HG02798 (cell line): Measurements from ENCODE around the gene CNGB1.
"Not testable (repeated sequence)": the region's sequence is repeated elsewhere in the genome, so short reads cannot be mapped to it uniquely, and the experiment has no call there.

Source experiments
- ATAC-seq: cut with Tn5 transposase; IDR thresholded peaks from one replicate; pipeline ENCODE4 v1.9.1; 2021; ENCODE audit warnings: mild to moderate bottlenecking; ENCODE audit not compliant: unreplicated experiment, poor library complexity

Gene CNGB1

DNA sequence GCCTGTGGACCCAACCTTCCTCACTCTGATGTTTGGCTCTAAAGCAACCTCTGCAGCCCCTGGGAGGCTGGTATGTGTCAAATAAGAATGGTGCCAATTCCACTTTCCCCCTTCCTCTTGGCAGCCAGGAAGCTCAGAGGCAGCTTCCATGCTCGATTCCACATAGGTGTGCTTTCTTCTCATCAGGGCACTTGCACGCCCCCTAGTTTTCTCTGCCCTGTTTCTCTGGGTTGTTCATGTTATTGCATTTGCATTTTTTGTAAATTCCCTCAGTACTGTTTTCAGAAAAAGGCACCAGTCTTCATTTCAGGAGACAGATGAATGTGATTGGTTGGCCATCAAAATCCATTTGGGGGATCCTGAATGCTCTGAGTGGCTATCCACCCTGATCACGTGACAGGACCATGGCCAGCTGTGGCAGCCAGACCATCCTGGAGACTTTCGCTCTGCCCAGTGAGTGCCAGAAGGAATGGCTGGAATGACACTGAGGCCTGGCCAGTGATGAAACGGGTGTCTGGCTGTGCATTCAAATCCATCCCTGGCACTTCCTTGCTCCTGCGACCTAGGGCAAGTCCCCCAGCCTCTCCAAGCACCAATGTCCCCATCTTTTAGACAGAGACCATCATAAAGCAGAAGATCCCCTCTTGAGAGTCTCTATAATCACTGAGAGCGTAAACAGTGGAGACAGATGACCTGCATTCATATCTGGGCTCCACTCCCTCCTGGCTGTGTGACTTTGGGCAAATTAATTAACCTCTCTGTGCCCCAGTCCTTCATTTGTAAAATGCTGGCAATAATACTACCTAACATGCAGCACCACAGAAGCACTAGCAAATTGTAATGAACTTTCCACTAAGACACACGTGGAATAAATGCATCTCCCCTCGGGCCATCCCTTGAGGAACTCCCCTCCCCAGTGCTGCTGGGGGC is 56.4 kb downstream of the CNGB1 start:
- ATAC-seq = no peak

DNA sequence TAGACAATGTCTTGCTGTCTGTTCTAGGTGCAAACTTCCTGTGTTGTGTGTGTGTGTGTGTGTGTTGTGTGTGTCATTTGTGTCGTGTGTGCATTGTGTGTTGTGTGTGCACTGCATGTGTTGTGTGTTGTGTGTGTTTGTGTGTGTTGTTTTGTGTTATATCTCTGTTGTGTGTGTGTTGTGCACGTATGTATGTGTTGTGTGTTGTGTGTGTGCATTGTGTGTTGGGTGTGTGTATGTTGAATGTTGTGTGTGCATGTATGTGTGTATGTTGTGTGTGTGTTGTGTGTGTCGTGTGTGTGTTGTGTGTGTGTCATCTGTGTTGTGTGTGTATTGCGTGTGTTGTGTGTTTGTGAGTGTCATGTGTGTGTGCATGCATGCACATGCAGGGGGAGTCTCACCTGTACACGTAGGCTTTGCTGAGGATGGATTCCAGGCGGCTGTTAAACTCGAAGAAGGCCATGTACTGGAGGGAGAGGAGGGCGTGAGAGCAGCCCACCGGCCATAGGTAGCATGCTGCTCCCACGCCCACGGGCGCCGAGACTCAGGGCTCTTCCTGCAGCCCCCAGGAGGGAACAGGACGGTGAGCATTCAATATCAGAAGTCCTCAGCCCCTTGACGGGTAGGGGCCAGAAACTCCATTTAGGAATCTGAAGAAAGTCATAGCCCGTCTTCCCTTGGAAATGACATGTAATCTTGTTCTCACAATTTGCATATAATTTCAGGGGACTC is 58.2 kb downstream of the CNGB1 start:
- ATAC-seq = no peak

DNA sequence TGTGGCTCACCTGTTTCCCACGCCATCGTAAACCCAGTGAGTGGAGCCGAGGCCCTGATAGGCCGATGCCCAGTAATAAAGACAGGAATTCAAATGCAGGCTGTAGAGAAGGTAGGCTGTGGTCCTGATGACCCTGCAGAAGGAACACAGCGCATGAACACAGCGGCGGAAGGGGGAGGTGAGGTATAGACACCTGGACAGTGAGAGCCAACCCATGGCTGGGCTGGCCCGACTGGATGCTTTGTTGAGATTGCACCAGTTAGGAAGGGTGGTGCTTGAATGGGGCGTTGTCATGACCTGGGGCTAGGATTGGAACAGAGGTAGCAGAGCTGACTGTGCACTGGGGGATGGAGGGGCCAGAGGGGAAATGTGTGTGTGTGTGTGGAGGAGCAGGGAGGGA is 59.2 kb downstream of the CNGB1 start:
- ATAC-seq = no peak

DNA sequence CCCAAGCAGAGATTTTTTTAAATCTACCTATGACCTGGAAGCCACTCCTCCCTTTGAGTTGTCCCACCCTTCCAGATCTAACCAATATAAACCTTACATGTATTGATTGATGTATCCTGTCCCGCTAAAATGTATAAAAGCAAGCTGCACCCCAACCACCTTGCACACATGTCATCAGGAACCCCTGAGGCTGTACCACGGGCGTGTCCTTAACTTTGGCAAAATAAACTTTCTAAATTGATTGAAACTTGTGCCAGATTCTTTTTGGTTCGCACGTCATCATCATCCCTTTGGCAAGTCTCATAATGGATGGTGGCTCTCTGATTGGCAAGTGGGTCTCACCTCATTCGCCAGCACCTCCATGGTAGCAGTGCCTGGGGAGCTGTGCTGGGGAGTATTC is 60.2 kb downstream of the CNGB1 start:
- ATAC-seq = no peak

DNA sequence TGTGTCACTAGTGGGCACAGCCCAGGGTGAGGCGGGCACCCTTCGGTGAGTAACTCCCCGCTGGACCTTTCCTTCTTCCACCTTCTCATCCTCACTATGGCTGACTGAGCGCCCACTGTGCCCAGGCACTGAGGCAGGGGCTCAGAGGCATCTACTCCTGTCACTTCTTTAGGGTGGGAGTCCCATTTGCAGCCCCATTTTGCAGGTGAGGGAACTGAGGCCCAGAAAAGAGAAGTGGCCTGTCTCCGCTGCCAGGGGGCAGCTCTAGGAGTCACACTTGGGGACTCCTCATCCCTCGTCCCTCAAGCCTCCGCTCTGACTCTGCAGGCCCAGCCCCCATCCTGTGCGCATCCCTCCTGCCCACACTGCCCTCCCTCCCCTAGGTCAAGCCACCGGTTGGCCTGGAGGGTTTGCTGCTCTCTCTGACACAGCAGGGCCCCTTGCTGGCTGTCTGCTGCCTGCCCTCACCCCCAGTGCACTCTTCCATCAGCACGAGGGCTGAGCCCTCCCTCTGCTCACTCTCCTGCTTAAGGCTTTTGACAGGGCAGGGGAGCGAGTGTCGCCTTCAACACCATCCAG is 62.4 kb downstream of the CNGB1 start:
- no peak for ATAC-seq

DNA sequence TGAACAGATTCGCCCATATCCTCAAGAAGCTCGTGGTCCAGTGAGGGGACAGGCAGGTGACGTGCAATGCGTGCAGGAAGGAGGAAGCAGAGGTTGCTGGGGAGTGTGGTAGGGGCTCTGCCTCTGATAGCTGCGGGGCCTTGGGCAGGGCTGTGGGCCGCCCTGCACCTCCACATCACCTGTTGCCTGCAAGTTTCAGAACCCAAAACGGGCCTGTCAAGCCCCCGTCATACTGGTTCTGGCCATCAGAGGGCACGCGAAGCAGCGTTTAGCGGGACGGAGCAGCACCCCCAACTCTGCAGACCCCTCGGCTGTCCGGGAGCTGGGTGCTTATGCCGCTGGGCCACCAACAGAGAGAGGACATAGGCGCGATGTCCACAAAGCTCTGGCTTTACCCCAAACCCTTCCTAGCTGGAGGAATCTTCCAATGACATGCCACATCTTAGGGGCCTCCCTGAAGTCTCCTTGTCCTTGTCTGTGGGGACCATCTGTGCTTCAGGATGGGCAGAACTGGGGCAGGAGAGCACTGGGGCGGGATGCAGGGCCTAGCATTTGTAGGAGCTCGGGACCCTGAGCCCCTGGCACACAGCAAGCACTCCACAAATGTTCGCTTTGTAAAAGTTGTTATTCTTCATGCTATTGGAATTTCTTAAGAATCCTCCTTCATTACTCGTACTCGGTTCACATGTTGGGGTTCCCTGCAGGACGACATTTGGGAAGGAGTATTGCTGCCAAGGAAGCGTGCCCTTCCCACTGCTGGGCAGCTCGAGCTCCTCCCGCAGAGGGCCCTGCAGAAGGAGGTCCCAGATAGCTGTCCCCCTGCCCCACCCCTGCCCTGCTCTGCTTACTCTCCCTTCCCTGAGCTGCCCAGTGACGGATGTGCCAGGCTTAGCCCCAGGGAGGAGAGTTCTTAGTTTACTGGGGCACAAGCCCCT is 64.3 kb downstream of the CNGB1 start:
- ATAC-seq = peak; percentile 60

DNA sequence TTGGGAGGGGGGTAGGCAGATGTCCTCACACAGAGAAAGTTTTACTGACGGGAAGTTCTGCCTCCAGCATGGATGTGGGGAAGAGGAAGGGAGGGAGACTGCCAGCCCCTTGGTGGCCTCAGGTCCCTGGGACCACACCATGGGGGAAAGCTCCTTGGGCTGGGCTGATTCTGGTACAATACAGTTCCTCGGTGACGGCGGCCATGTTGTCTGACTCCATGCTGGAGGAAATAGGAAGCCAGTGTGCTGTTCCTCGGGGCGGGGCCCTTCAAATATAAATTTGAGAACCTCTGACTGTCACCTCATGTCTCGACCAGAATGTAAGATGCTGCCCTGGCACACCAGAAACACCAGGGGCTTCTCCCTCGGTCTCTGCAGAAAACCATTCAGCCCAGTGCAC is 66.8 kb downstream of the CNGB1 start:
- no peak for ATAC-seq

DNA sequence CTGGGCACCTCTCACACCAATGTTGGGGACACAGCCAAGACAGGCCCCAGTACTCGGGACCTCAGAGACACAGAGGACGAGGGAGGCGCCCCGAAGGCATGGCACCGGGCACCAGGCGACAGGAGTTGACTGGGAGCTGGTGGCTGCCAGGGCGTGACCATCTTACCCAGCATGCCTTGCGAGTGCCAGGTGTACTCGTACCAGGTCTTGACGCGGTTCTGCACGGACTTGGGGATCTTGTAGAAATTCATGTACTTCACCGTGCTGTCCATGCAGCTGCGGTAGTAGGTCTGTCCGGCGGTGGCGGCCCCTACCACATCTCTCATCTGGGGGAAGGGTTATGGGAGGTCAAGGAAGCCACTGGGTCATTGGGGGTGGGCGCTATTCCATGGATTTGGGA is 67.3 kb downstream of the CNGB1 start:
- no peak for ATAC-seq

DNA sequence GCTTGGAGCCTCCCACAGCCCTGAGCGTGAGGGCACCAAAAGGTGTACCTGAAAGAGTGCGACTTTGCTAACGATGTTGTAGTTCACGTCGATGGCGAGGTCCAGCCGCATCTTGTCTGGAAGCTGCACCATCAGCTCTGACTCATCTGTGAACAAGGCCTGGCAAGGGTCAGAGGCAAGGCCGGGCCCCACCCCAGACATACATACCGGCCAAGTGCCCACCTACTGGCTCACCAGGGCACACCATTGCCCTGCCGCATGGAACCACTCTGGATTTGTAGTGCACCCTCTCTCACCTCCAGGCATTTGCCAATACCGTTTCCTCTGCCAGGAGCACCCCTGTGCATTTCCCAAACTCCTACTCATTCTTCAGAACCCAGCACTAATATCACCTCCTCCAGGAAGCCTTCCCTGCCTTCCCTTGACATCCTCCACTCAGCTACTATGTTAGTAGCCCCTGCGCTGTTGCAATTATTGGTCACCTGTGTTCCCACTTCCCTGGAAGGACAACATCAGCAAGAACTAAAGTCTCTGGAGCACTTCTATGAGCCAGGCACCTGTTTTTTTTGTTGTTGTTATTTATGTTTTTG is 69.4 kb downstream of the CNGB1 start:
- ATAC-seq = no peak

DNA sequence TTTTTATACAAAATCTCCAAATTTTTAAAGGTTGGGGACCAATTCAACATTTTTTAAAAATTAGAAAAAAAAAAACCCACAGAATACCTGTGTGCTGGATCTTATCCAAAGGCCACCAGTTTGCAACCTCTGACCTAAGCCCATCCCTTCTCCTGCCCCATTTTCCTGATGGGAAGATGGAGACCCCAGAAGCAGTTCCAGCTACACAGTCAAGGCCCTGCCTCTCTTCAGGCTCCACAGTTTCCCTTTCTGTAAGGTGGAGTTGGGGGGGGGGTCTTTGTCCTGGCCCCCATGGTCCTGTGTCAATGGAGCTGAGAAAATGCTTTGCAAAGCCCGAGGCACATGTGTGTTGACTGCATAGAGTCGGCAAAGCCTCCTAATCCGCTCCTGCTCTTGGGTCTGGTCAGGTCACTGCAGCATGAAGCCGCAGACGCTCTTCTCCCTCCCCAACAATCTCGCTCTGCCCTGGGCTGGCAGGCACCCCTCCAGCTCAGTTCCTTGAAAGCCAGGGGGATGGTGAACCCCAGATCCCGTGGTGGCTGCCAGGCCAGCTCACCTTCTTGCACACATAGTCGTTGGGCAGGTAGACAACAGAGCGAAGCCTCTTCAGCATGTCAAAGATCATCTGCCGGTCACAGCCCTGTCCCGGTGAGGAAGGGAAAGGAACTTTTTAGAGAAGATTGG is 70.0 kb downstream of the CNGB1 start:
- no peak for ATAC-seq

DNA sequence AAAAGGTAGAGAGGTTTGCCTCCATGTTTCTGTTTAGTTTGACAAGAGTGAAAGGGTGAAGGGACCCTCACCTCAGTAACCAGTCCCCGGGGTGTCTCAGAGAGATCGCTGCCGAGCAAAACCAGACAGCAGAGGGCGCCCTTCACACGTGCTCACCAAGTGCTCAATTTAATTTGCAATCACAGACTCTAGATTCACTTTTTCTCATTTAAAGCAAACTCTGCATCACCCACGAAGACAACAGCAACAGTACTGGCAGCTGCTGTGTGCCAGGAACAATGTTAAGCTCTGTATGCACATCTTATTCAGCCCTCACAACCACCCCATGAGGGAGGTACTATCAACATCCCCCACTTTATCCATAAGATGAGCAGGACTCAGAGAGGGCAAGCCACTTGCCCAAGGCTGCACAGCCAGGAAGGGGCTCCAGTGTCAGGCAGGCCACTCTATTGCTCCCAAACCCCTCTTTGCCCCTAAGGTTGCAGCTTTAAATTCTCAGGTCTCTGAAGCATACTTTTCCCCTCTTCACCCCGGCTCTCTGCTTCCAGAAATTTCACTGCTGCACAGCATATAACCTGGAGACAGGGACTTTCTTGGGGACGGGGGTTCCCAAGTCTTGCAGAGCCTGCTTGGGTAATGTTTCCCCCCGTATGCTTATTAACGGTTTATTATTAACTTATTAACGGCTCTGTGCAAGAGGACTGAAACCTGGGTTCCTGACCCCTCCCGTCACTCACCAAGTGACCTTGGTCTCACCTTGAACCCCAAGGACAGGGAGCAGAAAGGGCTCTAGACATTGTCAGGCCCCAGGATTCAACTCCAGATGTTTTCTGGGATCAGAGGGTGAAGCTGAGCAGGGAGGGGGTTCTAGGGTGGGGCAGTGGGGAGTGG is 70.9 kb downstream of the CNGB1 start:
- no peak for ATAC-seq

DNA sequence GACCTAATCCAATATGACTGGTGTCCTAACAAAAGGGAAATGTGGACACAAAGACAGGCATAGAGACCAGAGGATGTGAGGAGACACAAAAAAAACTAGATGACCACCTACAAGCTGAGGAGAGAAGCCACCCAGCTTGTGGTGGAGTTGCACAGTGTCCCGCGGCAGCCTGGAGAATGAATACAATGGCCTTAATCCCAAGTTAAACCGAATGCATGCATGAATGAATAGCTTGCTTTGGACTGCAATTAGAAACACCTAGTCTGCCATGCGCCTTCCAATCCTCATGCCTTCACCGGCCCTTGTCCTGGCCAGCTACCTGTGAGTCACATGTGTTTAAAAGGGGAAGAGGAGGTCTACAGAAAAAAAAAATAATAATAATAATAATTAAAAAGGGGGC is 72.0 kb downstream of the CNGB1 start:
- ATAC-seq = no peak

DNA sequence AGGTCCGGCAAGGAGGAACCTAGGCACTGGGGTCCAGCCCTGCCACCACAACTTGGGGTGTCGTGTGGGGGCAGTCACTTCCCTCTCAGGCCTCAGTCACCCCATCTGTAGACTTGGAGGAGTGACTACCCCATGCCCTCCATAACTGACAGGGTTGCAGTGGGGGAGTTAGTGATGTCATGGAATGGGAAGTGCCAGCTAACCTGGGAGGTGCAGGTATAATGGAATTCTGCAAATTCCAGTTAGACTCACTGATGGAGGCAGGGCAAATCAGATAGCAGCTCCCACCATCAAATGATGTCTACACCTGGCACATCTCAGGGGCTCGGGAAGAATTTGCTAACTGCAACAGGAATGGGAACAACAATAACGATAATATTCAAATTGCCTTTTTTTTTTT is 72.9 kb downstream of the CNGB1 start:
- no peak for ATAC-seq

DNA sequence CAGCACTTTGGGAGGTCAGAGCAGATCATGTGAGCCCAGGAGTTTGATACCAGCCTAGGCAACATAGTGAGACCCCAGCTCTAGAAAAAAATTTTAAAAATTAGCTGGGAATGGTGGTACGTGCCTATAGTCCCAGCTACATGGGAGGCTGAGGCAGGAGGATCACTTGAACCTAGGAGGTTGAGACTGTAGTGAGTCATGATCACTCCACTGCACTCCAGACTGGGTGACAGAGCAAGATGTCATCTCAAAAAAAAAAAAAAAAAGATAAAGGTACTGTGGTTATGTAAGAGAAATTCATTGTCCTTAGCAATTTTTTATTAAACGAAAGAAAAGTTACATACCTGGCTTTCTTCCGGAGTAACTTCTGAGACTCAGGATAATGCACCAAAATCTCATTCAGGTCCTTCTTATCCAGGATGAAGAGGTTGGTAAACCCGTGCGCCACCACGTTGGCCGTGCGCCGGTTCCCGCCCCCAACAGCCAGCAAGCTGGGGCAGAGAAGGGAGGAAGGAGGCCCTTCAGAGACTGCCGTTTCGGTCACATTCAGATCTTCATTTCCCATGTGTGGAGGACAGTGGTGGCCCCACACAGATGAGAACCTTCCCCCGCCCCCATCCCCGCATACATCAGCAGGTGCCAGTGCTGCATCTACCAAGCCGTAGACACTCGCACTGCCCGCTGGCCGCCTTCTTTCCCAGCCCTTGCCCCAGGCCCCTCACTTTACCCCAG is 73.7 kb downstream of the CNGB1 start:
- ATAC-seq = no peak

DNA sequence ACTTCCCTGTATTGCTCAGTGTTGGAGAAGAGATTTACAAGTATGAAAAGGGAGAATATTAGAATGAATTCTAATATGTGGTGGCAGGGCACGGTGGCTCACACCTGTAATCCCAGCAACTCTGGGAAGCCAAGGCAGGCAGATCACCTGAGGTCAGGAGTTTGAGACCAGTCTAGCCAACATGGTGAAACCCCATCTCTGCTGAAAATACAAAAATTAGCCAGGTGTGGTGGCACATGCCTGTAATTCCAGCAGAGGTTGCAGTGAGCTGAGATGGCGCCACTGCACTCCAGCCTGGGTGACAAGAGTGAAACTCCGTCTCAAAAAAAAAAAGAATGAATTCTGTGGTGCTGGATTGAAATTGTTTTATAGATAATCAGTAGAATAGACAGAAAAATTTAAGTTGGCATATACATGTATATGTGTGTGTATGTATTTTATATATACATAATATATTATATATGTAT is 75.8 kb downstream of the CNGB1 start:
- not testable (repeated sequence) for ATAC-seq

DNA sequence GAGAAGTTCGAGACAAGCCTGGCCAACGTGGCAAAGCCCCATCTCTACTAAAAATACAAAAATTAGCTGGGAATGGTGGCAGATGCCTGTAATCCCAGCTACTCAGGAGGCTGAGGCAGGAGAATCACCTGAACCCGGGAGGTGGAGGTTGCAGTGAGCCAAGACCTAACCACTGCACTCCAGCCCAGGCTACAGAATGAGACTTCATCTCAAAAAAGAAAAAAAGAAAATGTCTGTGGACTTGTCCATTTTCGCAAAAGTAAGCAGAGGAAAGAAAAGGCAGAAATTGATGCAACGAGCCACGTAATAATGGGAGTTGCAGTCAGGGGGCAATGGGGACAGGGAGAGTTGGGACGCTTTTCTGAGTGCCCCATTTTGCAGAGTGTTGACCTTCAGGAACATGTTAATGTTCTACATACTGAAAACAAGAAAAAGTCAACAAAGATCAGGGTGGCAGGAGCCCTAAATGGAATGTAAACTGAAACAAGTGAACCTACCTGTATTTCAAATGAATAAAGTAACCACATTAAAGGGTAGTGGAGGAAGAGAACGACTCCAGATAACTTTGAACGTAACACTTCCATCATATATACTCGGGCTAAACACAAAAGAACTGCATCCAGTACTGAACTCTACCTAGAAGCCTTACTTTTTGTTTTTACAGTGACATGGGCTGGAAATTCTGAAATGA is 76.4 kb downstream of the CNGB1 start:
- no peak for ATAC-seq
